ENCODE measurements around the gene UGT1A1.

DNA sequence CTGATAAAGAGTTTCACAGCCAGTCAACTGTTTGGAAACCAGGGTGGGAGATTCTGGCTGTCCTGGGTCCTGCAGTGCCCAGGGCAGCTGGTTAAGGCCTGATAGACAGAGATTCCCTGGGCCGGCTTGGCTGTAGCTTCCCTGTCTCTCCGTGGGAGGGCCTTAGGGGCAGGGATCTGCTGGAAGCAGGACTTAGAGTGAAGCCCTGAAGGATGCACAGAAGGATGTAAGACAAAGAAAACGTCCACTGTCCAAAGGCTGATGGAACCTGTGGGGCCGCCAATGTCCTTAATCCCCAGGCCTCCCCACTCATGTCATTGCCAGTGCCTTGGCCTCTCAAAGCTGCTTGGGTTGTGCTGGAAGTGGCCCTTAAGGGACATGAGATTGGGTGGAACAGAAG lies 51.0 kb downstream of the UGT1A1 start:
- TF ChIP-seq, protein P1, sequence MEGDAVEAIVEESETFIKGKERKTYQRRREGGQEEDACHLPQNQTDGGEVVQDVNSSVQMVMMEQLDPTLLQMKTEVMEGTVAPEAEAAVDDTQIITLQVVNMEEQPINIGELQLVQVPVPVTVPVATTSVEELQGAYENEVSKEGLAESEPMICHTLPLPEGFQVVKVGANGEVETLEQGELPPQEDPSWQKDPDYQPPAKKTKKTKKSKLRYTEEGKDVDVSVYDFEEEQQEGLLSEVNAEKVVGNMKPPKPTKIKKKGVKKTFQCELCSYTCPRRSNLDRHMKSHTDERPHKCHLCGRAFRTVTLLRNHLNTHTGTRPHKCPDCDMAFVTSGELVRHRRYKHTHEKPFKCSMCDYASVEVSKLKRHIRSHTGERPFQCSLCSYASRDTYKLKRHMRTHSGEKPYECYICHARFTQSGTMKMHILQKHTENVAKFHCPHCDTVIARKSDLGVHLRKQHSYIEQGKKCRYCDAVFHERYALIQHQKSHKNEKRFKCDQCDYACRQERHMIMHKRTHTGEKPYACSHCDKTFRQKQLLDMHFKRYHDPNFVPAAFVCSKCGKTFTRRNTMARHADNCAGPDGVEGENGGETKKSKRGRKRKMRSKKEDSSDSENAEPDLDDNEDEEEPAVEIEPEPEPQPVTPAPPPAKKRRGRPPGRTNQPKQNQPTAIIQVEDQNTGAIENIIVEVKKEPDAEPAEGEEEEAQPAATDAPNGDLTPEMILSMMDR (IDR thresholded peaks at IDR 0.05): no peak
- TF ChIP-seq POLR2A (IDR thresholded peaks at IDR 0.05): no peak
- TF ChIP-seq POLR2AphosphoS5 (IDR thresholded peaks at IDR 0.05; ENCODE audit: insufficient read depth in 1 of 2, low read depth in 1 of 2): no peak

Measured in vagina (tissue), 2 donors.